CD4-positive, alpha-beta T cell treated with Interferon alpha-2 for 1 hour (primary cell): ENCODE results near the gene DCLK2.

Source experiments
- DNase-seq, 2 donors: peaks; one replicate each; pipeline ENCODE4 v3.0.0-alpha.2; 2020 to 2022

DCLK2 gene

DNA sequence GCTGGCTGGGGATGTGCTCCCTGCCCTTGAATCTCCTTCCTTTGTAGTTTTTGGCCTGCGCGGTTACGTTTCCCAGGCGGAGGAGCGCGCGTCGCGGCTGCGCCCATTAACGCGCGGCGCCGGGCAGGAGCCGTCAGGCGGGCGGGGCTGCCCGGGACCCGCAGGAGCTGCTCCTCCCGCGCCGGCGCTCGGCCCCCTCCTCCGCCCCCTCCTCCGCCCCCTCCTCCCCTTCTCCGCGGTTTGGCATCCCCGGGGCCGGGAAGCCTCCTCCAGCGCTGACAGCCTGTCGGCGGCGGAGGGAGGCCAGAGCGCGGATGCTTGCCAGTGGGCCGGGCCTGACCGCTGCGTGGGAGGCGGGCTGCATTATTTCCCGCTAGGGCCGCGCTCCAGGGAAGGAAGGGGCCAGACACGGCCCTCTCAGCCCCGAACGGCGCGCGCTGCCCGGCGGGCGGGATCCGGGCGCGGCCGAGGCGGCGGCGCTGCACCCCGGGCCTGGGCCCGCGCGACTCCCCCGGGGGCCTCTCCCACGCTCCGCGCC lies at the start of gene DCLK2:
TSS of gene DCLK2 (plus strand) at position 405 of the 538 bp plus-strand sequence. CDS start 583 bp downstream, outside the sequence.
- DNase-seq = no peak

DNA sequence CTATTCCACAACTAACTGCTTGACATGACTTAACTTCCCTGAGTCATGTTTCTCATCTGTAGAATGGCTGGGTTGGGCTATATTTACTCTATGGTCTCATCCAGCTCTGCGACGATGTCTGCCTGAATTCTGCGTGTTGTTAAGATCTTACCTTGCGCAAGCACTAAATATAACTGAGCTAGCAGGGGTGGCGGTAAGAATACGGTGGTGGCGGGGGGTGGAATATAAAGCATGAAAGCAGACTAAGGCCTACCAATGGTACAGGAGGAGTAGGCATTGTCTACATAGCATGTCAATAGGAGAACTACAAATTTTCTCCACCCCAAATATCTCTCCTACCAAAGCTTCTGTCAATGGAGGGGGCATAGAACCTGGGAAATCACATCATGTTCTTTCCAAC lies 45.7 kb upstream of the DCLK2 start:
- no peak for DNase-seq

DNA sequence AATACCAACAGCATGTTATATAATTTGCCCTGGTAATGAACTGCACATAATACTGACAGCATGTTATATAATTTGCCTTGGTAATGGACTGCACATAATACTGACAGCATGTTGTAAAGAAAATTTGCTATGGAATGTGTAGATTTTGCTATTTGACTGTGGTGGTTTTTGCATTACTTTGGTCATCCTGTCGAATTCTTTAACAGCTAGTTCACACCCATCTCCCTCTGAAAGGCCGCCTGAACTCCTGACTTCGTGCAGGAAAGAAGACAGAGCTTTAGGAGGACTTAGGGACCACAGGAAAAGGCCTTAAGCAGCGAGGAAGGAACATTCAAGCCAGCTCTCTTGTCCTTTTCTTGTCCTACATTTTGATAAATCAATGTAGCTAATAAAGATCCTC lies 45.2 kb upstream of the DCLK2 start:
- no peak for DNase-seq

DNA sequence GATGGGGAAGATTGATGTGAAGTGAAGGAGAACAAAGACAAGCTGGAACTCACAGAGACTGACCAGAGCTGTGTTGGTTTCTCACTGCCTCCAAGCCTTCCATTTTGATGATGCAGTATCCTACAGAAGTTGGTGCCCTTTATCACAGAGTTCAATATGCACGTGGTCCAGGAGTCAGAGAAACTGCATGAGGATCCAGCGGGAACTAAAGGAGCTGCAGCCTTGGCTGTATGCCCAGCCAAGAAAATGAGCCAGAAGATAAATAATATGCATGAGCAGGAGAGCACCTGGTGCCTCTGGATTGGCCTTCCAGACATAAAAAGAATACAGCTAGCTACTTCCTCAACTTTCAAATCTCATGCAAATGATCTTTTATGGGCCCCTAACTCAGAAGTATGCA lies 44.3 kb upstream of the DCLK2 start:
- DNase-seq = no peak

DNA sequence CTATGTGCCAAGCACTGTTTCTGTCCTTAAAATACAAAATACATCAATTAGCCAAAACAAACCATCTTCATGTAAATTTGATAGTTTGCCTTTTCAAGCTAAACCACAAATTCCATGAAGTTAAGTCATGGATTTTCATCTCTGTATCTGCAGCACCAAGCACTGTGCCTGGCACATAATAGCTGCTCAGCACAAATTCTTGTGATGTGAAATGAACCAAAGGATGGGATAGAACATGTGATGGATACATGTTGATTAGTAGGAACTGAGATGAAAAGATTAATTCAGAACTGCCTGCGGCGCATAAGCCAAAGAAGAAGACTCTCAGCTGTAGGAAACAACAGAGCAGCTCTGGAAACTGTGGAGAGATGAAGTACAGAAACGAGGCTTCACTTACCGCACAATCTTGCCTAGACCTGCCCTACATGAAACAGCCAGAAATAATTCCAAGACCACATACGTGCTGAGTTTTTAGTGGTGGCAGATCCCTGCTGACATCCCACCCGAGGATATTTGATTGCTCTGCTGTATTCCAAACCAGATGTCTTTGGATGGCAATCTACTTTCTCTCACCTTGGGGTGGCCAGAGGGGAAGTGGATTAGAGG lies 40.9 kb upstream of the DCLK2 start:
- no peak for DNase-seq

DNA sequence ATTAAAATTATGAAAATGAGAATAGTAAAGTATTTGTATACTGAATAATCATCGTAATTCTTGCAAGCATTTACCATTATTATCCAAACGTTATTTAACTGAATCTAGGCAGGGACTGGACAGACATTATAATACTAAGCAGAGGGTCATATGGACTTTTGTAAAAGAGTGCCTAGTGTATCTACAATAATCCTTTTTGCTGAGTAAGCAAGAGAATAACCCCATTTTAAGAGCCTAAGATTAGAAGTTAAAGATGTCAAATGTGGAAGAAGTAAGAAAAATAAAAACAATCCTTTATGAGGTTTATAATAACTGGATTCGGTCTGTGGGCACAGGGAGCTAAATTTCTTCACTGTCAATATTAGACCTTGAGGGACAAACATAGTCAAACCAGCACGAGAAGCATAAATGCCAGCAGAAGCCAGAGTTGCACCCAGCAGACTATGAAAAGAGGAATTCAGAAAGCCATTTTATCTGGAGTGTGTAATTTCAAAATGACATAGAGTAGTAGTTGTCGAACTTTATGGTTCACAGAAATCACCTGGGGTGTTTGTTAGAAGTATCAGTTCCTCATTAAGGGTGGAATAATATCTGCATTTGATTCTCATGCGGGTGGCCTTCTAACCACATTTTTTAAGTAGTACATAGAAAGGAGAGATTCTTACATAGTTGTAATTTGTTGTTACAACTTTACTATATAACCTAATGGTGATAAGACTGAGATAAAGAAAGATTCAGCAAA lies 39.7 kb upstream of the DCLK2 start:
- no peak for DNase-seq

DNA sequence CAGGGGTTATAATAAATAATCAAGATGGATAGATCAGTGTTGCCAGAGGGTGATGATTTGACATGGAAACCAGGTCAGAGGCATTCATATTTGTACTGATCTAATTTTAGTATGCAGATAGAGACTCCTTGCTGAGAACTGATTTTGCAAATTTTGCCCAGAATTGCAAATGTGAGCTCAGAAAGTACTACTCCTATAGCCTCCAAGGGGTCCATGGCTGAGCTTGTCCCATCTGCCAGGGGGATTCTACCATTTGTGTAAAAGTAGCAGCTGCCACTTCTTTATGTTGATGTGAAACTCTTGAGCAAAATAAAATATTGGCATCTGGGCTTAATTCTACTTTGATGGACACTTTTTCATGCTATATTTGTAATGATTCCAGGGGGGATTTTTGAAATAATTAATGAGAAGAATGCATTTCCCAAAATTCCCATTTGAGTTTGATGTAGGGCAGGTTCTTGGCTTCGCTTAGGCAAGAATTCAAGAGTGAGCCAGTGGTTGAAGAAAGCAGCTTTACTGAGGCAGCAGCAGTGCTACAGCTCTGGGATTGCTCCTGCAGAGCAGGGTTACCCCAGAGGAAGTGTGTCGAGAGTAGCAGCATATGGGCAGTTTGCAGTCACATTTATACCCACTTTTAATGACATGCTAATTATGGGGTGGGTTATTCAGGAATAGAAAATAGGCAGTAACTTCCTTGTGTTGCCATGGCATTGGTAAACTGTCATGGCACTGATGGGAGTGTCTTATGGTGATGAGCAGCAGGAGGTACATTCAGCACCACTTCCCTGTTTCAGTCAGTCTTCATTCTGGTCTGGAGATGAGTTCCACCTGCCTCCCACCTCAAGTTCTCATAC lies 38.7 kb upstream of the DCLK2 start:
- DNase-seq = peak in 1 of 2 donors; percentile 18

DNA sequence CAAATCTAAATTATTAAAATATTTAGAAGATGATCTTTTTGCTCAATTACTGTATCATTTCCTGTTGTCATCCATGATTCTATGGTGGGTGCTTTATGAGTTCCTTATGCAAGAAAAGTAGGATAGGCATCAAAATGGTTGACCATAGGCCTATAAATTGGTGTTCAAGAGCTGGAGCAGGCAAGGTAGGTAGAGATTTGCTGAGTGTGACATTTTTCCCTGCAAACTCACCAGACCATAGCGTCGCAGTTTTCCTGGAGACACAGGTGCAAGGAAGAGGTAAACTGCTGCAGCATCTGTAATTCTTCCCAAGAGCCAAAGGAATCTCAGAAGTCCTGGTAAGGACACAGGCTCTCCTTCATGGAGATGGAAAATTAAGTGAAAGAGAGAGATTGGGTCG lies 33.7 kb upstream of the DCLK2 start:
- no peak for DNase-seq

DNA sequence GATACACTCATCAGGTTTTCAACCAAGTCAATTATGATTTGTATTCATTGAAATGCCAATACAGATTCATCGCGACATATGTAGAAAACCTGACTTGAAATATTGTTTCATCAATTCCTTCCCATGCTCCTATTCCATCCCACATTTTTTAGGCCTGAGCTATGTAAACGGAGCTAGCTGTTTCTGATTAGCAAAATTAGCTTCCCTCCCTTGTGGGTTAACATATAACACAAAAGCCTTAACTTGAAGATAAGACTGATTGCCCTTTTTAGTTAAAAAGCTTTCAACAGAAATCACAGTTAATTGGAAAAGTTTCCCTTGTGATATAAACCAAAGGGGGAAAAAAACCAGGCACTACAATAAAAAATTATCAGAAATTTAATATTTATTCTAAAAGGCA lies 32.8 kb upstream of the DCLK2 start:
- DNase-seq = no peak

DNA sequence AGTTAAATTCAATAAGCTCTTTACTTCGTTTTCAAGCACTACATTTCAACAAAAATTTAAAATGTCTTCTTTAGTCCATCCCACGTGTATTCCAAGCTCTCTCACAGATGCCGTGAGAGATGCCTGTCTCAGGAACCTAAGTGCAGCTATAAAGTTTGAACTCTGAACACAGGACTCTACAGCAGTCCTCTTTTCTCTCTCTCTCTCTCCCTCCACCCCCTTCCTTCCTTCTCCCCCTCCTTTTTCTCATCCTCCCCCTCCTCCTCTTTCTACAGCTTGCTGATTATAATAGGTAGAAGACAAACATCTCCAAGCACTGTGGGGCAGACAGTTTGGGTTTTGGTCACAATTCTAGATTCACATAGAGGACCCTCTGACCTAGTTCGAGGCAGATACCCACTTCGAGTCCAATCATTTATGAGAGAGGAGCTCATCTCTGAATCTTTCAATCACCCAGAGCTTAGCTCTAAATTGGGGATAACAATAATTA lies 31.5 kb upstream of the DCLK2 start:
- DNase-seq = no peak

DNA sequence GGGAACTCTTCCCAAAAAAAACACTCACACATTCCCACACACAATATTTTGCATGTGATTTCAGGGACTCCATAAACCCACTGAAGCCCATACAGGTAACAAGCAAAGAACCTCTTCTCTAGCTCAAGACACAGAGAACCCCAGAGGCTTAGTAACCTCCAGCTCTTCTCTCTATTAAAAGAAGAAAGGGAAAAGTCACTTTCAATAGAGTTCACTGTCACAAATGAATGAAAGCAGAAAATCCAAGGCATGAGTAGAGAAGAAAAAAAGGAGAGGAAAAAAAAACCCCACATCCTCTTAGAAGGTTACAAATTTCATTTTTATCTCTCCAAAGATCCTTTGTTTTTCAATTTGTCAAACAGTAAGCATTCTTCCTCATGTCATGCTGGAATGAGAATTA lies 30.7 kb upstream of the DCLK2 start:
- no peak for DNase-seq

DNA sequence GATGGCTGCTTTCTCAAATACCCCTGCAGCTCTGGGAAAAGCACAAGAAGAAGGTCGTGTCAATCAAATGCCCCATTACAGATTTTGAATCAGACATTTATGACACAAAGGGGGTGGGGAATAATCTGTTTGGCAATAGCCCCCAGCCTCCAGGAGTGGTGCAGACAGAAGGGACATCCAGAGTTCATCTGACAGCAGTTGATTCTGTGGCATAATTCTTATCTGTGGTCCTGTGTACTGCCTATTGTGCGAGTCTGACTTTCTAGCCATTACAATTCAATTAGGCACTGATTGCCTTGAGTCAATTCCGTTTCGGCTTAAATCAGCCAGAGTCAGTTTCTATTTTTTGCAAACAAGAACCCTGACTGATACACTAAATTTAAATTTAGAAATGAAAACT lies 28.6 kb upstream of the DCLK2 start:
- no peak for DNase-seq

DNA sequence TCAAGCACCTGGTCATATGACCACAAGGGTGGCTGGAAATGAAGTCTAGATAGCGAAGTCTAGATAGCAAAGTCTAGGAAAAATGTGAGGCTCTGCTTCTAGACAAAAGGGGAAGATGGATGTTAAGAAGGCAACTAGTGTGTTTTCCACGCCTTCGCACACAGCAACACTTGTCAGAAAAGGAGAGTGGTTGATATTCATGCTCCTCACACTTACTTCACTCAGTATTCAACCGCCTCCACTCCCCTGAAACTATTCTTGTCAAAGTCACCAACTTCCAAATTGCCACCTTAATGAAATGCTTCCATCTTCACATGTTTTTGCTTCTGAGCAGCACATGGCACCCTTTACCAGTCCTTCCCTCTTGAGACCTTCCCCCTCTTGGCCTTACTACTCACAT lies 27.7 kb upstream of the DCLK2 start:
- no peak for DNase-seq

DNA sequence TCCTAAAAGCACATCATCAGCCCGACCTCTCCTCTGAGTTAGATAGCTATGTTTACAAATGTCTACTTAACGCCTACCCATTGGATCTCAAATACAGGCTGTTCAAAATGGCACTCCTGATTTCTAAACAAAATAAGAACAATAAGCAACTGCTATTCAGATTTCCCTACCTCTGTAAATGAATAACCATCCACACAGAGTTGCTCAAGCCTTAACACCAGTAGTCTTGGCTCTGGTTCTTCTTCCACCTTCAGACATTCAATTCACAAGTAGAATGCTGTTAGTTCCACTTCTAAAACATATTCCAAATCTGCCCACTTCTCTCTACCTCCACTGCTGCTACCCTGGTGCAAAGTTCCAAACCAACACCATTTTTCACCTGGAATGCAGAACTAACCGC lies 27.1 kb upstream of the DCLK2 start:
- DNase-seq = no peak

DNA sequence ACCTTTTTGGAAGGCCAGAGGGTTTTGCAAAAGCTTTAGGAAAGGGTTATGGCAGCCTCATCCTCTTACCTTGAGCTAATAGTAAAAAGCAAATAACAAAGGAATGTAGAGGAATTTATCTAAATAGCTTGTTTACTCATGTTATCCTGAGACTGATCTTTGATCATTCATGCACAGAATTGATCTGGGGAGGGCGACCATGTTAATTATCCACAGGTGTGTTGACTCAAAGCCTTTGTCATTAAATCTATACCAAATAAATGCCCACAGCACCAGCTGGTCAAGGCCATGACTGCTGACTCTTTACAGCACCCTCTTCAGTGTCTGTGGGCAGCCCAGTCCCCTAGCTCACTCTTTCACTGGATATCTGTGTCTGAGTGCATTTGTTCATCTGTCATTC lies 22.8 kb upstream of the DCLK2 start:
- no peak for DNase-seq

DNA sequence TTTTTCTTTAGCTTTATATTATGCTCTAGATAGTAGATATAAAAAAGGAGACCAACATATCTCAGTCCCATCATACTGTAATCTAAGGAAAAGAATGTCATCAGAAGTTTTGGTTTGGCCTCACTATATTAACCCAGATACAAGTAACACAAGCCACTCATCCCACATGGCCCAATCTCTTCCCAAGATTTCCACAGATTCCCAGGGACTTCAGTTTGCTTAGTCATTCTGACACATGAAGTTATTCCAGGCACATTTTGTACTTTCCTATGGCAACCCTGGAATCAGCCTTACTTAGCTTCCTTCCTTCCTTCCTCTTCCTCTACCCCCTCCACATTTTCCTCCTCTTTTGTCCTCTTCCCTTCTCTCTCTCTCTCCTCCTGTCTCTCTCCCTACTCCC lies 21.7 kb upstream of the DCLK2 start:
- DNase-seq = no peak

DNA sequence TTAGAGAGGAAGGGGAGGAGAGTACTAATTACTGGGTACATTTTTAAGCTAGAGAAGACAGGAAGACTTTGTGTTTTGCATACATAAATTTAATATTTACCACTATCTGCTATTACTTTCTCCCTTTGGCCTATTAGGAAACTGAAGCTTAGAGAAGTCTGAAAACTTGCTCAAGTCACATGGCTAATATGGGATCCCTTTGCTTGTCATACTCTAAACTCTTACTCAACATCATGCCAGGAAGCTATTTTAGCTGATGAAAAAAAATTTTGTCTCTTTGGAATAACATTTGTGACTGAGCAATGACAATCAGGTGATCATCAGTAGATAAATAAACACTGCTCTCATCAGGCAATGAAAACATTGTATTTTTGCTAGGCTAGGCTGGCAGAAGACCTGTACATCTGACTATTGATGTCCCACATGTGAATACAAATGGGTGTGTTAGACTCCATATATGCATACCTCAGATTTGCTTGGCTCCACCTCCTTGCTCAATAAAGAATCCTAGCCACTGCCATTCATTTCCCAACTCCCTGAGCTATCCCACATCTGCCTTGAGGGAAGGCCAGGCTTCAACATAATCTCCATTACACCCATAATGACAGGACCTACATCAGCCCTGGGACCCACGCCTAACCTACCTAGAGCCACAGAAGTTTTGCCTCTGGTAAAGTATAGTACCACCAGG lies 17.0 kb upstream of the DCLK2 start:
- DNase-seq = no peak

DNA sequence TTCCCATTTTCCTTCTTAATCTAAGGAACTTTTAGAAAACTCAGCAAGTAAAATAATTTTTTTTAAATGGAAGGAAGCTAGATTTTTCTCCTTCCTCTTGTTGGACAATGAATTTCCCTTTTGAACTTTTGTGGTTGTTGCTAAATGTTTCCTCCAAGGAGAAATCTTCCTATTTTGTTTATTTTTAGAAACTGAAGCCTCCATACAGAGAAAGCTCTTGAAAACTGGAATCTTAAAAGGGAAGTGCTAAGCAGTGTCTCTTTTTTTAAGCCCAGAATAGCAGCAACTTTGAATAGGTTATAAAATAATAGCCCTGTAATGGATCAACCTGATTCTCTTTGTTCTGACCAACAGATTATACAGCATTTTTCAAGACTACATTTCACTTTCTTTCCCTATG lies 15.1 kb upstream of the DCLK2 start:
- DNase-seq = no peak

DNA sequence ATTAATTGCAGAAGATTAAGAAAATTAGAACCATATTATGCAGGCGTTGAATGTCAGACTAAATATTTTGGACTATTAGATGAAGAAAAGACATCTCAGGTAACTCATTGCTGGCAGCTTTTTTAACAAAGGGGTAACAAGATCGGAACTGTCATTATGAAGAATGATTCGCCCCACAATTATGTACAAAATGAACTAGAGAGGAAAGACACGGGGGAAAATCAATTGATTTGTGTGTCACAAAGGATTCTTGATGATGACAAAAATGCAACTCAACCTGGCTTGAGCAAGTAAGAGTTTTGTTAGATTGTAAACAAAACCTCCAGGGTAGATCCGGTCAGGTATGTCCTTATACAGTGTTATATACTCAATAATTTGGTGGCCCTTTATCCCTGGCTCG lies 12.5 kb upstream of the DCLK2 start:
- no peak for DNase-seq

DNA sequence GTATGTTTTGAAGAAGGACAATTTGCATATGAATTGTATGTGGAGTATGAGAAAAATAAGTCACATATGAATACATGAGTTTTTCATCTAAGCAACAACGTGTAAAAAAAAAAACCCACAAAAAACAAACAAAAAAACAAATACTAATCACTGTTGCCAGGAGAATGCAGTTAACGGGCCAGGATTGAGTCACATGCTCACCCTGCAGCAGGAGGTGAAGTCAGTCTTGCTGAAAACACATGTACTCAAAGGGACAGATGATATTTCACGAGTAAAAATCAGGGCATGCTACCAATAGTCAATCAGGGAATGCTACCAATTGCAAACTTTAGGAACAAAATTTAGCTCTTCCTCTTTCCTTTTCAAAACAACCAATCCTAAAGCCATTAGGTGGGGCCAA lies 10.4 kb upstream of the DCLK2 start:
- no peak for DNase-seq

DNA sequence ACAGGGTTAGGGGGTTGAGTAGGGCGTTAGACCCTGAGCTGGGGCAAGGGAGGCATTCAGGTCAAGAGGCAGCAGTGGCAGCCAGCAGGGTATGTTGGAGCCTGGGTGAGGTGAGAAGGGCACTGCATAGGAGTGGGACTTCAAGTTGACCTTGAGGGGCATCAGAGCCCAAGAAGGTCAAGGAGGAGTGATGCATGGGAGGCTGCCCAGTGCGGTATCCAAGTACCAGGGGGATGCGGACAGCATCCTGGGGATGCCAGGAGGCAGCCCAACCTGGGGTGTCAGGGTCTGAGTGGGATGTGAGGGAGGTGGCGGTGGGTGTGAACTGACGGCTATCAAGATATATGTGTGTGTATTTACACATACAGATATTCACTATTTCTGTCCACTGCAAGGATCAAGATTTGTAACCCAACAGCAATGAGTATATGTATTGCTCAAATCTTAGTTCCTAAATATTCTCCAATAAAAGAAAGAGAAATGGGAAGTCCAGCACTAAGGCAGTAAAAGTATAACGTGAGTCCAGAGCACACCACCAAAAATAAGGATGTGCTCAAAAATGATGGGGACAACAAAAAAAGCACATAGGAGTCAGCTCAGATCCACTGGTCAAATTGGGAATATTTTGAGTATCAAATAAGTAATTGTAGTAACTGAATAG lies 9.8 kb upstream of the DCLK2 start:
- no peak for DNase-seq

DNA sequence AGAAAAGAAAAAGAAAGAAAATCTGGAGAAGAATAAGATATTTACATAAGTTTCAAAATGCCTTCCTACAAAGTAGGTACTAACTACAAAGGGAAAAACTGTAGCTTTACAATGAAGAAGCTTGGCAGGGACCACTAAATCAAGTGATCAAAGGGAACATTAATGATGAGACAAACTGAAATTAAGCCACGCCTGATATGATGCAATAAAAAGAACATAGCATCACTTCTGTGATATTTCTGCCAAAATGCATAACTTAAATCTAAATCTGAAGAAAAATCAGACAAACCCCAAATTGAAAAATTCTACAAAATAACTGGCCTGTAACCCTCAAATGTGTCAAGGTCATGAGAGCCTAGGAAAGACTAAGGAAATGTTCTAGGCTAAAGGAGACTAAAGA lies 8.9 kb upstream of the DCLK2 start:
- no peak for DNase-seq
